ENCODE results near the gene SDCCAG8. TPM values are rescaled to one million over a fixed set of nuclear protein-coding genes. Genes with fewer than 3 reads are reported as not detected.

Gene SDCCAG8
- total RNA-seq, 1 donor from 2014 or later = 31.6 TPM

GRCh38 chr1:243271996-243272395, 16.2 kb downstream of the SDCCAG8 start:
- H3K27ac Mint-ChIP-seq = no peak overlapping the region
- H3K4me1 Mint-ChIP-seq (ENCODE audit: low read depth) = peaks cover 8% of the 10 kb centered on the region
- no peaks in the 10 kb centered on the region for H3K9me3 Mint-ChIP-seq (ENCODE audit: low read depth)
- H3K27me3 Mint-ChIP-seq = no peaks in the 10 kb centered on the region
- H3K36me3 Mint-ChIP-seq (ENCODE audit: insufficient read depth) = peaks cover 23% of the 10 kb centered on the region
- no peak overlapping the region for H3K4me3 Mint-ChIP-seq (ENCODE audit: low read depth)
- TF ChIP-seq, protein P1, sequence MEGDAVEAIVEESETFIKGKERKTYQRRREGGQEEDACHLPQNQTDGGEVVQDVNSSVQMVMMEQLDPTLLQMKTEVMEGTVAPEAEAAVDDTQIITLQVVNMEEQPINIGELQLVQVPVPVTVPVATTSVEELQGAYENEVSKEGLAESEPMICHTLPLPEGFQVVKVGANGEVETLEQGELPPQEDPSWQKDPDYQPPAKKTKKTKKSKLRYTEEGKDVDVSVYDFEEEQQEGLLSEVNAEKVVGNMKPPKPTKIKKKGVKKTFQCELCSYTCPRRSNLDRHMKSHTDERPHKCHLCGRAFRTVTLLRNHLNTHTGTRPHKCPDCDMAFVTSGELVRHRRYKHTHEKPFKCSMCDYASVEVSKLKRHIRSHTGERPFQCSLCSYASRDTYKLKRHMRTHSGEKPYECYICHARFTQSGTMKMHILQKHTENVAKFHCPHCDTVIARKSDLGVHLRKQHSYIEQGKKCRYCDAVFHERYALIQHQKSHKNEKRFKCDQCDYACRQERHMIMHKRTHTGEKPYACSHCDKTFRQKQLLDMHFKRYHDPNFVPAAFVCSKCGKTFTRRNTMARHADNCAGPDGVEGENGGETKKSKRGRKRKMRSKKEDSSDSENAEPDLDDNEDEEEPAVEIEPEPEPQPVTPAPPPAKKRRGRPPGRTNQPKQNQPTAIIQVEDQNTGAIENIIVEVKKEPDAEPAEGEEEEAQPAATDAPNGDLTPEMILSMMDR (IDR thresholded peaks at IDR 0.05; ENCODE audit: unreplicated experiment) = no peak
- no peak for DNase-seq (ENCODE audit: low spot score, unreplicated experiment)

- Mint-ChIP-seq H3K27ac (no peak overlapping the region), H3K4me3 (ENCODE audit: low read depth) (no peak overlapping the region), H3K36me3 (ENCODE audit: insufficient read depth) (peaks cover 27% of the 10 kb centered on the region), H3K4me1 (ENCODE audit: low read depth) (peaks cover 8% of the 10 kb centered on the region), H3K27me3 (no peaks in the 10 kb centered on the region), H3K9me3 (ENCODE audit: low read depth) (no peaks in the 10 kb centered on the region)
- DNase-seq (ENCODE audit: low spot score, unreplicated experiment) = no peak
- TF ChIP-seq, protein P1 (IDR thresholded peaks at IDR 0.05; ENCODE audit: unreplicated experiment) = no peak
Measured at GRCh38 chr1:243272401-243272800, 16.6 kb downstream of the SDCCAG8 start.

- no peak overlapping the region for H3K4me3 Mint-ChIP-seq (ENCODE audit: low read depth)
Measured at GRCh38 chr1:243273506-243273905, 17.7 kb downstream of the SDCCAG8 start.

DNA sequence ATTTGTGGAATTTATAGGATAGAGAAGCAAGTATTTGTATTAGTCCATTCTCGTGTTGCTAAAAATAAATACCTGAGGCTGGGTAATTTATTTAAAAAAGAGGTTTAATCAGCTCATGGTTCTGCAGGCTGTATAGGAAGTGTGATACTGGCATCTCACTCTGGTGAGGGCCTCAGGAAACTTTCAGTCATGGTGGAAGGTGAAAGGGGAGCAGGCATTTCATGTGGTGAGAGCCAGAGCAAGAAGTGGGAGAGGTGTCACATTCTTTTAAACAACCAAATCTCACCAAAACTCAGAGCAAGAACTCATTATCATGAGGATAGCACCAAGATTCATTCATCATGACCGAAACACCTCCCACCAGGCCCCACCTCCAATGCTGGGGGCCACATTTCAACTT, 18.1 kb downstream of the SDCCAG8 start:
- no peak overlapping the region for H3K27ac Mint-ChIP-seq
- TF ChIP-seq, protein P1 (IDR thresholded peaks at IDR 0.05; ENCODE audit: unreplicated experiment) = no peak
- peaks cover 5% of the 10 kb centered on the region for H3K4me1 Mint-ChIP-seq (ENCODE audit: low read depth)
- H3K36me3 Mint-ChIP-seq (ENCODE audit: insufficient read depth) = peaks cover 28% of the 10 kb centered on the region
- no peak overlapping the region for H3K4me3 Mint-ChIP-seq (ENCODE audit: low read depth)
- no peaks in the 10 kb centered on the region for H3K27me3 Mint-ChIP-seq
- H3K9me3 Mint-ChIP-seq (ENCODE audit: low read depth) = no peaks in the 10 kb centered on the region
- DNase-seq (ENCODE audit: low spot score, unreplicated experiment) = no peak

More at GRCh38 chr1:243273506-243273905, 17.7 kb downstream of the SDCCAG8 start:
- TF ChIP-seq, protein P1 (IDR thresholded peaks at IDR 0.05; ENCODE audit: unreplicated experiment) = no peak
- Mint-ChIP-seq H3K27me3 (no peaks in the 10 kb centered on the region), H3K36me3 (ENCODE audit: insufficient read depth) (peaks cover 28% of the 10 kb centered on the region), H3K27ac (no peak overlapping the region), H3K9me3 (ENCODE audit: low read depth) (no peaks in the 10 kb centered on the region), H3K4me1 (ENCODE audit: low read depth) (peaks cover 6% of the 10 kb centered on the region)
- no peak for DNase-seq (ENCODE audit: low spot score, unreplicated experiment)

DNA sequence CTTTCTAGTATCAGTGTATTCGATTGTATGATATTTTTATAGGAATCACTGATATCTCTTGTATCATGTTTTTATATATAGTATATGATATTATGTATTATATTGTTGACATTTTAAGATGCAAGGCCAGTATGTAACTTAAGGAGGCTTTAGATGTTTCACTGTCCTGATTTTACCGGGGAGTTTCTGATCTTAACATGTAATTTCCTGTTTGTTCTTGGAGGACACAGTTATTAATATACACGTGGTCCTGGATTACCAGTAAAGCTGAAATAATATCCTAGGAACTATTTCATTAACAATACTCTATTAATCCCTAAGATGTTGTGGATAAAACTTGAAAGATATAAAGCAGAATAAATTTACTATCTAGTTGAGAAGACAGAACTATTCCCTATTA, 19.5 kb downstream of the SDCCAG8 start:
- Mint-ChIP-seq H3K9me3 (ENCODE audit: low read depth) (no peaks in the 10 kb centered on the region), H3K36me3 (ENCODE audit: insufficient read depth) (peaks cover 30% of the 10 kb centered on the region), H3K27me3 (no peaks in the 10 kb centered on the region), H3K27ac (no peak overlapping the region), H3K4me3 (ENCODE audit: low read depth) (no peak overlapping the region), H3K4me1 (ENCODE audit: low read depth) (peaks cover 4% of the 10 kb centered on the region)
- no peak for DNase-seq (ENCODE audit: low spot score, unreplicated experiment)
- TF ChIP-seq, protein P1 (IDR thresholded peaks at IDR 0.05; ENCODE audit: unreplicated experiment) = no peak
